ENCODE data around the gene RXRB. TPM values are rescaled to one million over a fixed set of nuclear protein-coding genes. Genes with fewer than 3 reads are reported as not detected.

Gene RXRB
- total and polyA plus RNA-seq, 2 donors, result 21.4 to 41.6 TPM

DNA sequence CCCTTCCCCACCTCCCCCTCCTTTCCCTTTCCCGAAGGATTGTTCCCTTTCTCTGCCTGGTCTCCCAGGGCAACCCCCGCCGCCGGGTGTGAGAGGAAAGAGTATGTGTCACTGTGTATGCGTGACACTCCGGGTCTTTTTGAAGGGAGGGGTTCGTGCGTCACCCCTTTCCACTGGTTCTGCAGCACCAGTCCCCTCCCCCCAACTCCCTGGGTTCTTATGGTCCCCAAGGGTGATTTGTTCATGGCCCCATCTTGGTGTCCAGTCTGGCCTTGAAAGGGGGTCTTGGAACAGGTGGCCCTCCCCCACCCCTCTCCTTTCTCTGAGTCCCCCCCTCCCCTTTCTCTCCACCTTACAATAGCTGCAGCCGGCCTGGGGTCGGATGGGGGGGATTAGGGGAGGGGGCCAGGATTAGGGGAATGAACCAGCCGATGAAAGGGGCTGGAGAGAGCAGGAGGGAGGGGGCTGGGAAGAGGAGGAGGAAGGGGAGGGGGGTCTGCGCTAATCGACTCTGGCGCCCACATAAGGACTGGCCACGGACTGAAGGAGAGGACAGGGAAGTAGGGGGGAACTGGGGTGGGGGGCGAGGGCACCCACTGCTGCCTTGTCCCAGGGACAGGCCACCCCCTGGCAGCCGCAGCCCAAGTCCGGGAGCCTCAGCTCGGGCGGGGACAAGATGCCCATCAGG, 6.5 kb upstream of the RXRB start:
- Histone ChIP-seq H3K36me3 (ENCODE audit: insufficient read depth) (no peaks in the 10 kb centered on the region), H3K4me1 (ENCODE audit: insufficient read depth) (peaks cover 2% of the 10 kb centered on the region), H3K4me3 (ENCODE audit: low read depth, low read length) (no peak overlapping the region), H3K27ac (ENCODE audit: low read depth) (no peak overlapping the region)
- 14% methylated on average over 20 of the region's 20 CpGs for WGBS
- no peak for DNase-seq (ENCODE audit: extremely low spot score)

DNA sequence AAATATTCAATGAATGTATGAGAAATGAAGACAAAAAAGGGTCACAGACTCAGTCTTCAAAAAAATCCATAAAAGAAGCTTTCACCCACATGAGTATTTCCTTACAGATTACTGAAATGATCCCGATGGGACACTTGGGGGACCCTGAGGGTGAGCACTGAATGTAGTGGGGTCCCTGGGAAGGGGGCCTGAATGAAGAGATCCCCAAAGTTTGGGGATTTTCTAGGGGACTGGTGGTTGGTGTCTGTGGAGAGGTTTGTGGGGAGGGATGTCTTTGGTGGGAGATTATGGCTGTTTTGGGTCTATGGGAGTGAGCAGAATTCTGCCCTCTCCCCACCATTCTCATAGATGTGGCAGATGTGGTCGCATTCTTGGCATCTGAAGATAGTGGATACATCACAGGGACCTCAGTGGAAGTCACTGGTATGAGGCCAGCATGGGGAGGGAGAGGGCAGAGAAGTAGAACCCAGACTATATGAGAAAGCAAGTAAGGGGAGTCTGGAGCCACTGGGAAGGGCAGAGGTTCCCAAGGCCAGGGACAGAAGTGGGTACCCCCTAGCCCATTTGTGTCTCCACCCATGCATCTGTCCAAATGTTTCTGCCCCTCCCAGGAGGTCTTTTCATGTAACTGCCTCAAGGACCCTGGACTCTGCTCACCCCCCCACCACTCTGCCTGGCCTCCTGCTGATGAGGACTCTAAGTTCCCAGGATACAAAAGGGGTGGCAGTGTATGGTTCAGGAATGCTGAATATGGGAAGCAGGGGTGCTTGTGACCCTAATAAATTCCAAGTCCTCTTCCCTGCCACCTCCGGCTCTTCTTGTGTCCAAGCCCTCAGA, 5.8 kb upstream of the RXRB start:
- Histone ChIP-seq H3K4me3 (ENCODE audit: low read depth, low read length) (no peak overlapping the region), H3K4me1 (ENCODE audit: insufficient read depth) (peaks cover 2% of the 10 kb centered on the region), H3K27ac (ENCODE audit: low read depth) (no peak overlapping the region), H3K36me3 (ENCODE audit: insufficient read depth) (no peaks in the 10 kb centered on the region)
- no peak for DNase-seq (ENCODE audit: extremely low spot score)
- 74% methylated on average over 3 of the region's 3 CpGs for WGBS

DNA sequence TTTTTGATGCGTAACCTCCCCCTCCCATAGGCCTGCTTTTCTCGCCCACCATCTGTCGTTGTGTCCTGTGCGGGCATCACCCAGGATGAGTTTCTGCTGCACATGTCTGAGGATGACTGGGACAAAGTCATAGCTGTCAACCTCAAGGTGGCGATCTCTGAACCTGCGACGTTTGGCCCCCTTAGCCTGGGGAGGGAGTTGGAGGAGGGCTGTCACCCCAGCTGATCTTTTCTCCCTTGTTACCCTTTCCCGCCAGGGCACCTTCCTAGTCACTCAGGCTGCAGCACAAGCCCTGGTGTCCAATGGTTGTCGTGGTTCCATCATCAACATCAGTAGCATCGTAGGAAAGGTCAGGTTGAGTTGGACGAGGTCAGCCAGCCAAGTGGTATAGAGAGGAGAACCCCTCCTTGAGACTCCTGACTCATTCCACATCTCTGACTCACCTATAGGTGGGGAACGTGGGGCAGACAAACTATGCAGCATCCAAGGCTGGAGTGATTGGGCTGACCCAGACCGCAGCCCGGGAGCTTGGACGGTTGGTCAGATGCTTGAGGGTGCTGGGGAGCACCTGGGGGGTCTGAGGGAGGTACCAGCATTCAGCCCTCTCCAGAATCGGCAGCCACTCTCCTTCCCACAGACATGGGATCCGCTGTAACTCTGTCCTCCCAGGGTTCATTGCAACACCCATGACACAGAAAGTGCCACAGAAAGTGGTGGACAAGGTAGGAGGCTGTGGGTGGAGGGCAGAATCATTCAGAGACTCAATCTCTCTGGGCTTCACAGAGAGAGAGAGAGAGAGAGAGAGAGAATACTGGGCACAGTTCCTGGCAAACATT, 4.9 kb upstream of the RXRB start:
- Histone ChIP-seq H3K4me3 (ENCODE audit: low read depth, low read length) (no peak overlapping the region), H3K36me3 (ENCODE audit: insufficient read depth) (no peaks in the 10 kb centered on the region), H3K4me1 (ENCODE audit: insufficient read depth) (peaks cover 2% of the 10 kb centered on the region), H3K27ac (ENCODE audit: low read depth) (no peak overlapping the region)
- no peak for DNase-seq (ENCODE audit: extremely low spot score)
- 49% methylated on average over 17 of the region's 17 CpGs for WGBS

DNA sequence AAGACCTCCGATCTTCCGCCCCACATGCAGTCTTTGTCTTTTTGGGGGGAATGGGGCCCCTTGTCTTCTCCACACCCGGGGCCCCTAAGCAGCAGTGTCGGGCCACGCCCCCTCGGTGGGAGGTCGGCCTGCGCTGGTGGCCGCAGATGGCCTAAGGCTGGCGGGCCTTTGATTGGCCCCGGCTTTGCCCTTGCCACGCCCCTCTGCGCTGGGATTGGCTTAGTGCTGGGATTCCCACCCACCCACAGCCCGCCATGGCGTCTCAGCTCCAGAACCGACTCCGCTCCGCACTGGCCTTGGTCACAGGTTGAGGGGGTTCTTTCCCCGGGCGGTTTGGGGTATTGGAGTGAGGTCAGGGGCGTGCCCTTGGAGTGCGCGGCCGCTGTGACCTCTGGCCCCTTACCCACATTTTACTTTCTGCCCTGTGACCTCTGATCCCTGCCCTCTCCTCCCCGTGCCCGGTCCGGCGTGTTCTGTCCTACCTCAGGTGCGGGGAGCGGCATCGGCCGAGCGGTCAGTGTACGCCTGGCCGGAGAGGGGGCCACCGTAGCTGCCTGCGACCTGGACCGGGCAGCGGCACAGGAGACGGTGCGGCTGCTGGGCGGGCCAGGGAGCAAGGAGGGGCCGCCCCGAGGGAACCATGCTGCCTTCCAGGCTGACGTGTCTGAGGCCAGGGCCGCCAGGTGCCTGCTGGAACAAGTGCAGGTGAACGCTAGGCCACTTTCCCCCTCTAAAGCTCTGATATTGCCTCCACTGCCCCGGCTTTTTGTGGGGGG, 4.1 kb upstream of the RXRB start, which contains the start of gene HSD17B8:
HSD17B8 (plus strand) TSS at position 241 of the 776 bp plus-strand sequence; CDS start at position 255, 14 bp downstream.
- Histone ChIP-seq H3K27ac (ENCODE audit: low read depth) (peak within 1 kb of the TSS; percentile 26), H3K4me3 (ENCODE audit: low read depth, low read length) (peak within 1 kb of the TSS; percentile 53), H3K4me1 (ENCODE audit: insufficient read depth) (peaks cover 2% of the 10 kb centered on the region), H3K36me3 (ENCODE audit: insufficient read depth) (no peaks in the 10 kb centered on the region)
- peak; percentile 78 for DNase-seq (ENCODE audit: extremely low spot score)
- 1% methylated on average over 48 of the region's 48 CpGs for WGBS

DNA sequence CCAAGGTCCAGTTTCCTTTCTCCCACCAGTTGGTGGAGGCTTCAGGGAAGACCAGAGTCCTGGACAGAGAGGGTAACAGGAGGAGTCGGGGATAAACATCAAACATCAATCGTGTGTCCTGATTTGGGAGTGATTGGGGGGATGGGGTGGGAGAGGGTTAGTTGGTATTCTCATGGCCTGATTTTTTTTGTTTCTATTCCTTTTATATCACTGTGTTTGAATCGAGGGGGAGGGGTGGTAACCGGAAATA, 3.6 kb upstream of the RXRB start:
- DNase-seq (ENCODE audit: extremely low spot score), result no peak
- no peak overlapping the region for H3K4me3 ChIP-seq (ENCODE audit: low read depth, low read length)
- 3% methylated on average over 4 of the region's 4 CpGs for WGBS
- H3K4me1 ChIP-seq (ENCODE audit: insufficient read depth), result peaks cover 2% of the 10 kb centered on the region
- H3K27ac ChIP-seq (ENCODE audit: low read depth), result no peak overlapping the region
- no peaks in the 10 kb centered on the region for H3K36me3 ChIP-seq (ENCODE audit: insufficient read depth)

DNA sequence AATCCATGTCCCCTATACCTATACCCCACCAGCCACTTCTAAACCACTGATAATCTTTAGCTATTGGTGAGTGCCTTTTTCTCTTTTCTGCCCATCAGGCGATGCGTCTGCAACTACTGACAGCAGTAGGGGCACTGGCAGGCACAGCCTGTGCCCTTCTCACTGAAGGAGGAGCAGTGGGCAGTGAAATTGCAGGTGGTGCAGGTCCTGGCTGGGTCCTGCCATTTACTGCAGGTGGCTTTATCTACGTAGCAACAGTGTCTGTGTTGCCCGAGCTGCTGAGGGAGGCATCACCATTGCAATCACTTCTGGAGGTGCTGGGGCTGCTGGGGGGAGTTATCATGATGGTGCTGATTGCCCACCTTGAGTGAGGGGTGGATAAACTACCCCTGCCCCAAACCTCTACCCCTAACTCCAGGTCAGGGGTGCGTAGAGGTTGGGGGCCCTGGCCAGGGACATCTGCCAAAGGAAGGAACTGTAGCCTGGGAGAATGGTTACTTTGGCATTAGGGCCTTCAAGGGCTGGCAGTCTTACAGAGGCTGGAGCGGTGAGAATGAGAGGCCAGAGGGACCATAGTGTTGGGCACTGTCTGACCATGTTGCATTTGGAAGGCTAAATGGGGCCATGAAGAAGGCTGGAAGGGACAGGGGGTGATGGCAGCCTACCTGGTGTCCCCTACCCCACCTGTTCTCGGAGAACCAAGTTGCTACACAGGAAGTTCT, 3.1 kb upstream of the RXRB start:
- Histone ChIP-seq H3K36me3 (ENCODE audit: insufficient read depth) (no peaks in the 10 kb centered on the region), H3K4me3 (ENCODE audit: low read depth, low read length) (no peak overlapping the region), H3K27ac (ENCODE audit: low read depth) (no peak overlapping the region), H3K4me1 (ENCODE audit: insufficient read depth) (peaks cover 2% of the 10 kb centered on the region)
- WGBS, result 86% methylated on average over 7 of the region's 7 CpGs
- no peak for DNase-seq (ENCODE audit: extremely low spot score)

DNA sequence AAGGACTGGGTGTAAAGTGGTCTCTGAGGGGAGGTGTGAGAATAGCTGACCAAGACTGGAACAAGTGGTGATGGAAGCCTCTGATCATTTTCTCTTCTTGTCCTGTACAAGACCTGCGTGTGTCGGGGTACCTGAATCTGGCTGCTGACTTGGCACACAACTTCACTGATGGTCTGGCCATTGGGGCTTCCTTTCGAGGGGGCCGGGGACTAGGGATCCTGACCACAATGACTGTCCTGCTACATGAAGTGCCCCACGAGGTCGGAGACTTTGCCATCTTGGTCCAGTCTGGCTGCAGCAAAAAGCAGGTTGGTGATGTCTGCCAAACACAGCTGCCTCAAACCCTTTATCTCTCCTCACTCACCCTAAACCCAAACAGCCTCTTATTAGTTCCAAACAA, 2.3 kb upstream of the RXRB start:
- Histone ChIP-seq H3K27ac (ENCODE audit: low read depth) (no peak overlapping the region), H3K4me1 (ENCODE audit: insufficient read depth) (peaks cover 2% of the 10 kb centered on the region), H3K4me3 (ENCODE audit: low read depth, low read length) (no peak overlapping the region), H3K36me3 (ENCODE audit: insufficient read depth) (no peaks in the 10 kb centered on the region)
- WGBS, result 89% methylated on average over 6 of the region's 6 CpGs
- no peak for DNase-seq (ENCODE audit: extremely low spot score)

DNA sequence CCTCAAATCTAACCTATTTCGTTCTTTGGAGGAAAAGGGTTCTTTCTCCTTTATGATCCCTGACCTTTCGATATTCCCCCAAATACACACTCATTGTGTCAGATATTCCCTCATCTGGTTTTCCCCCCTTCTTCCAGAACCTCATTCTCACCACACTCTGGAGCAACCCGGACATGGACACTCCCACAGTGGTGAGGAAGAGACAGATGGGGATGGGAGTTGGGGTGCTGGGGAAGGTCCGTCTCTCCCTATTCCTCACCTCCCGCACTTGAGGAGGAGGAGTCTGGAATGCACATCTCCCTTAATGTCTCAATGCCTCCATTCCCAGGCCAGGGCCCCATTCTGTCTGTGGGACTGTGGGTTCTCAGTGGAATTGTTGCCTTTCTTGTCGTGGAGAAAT, 1.5 kb upstream of the RXRB start:
- 80% methylated on average over 6 of the region's 6 CpGs for WGBS
- H3K36me3 ChIP-seq (ENCODE audit: insufficient read depth), result no peaks in the 10 kb centered on the region
- H3K27ac ChIP-seq (ENCODE audit: low read depth), result no peak overlapping the region
- DNase-seq (ENCODE audit: extremely low spot score), result no peak
- H3K4me1 ChIP-seq (ENCODE audit: insufficient read depth), result peaks cover 2% of the 10 kb centered on the region
- H3K4me3 ChIP-seq (ENCODE audit: low read depth, low read length), result no peak overlapping the region

DNA sequence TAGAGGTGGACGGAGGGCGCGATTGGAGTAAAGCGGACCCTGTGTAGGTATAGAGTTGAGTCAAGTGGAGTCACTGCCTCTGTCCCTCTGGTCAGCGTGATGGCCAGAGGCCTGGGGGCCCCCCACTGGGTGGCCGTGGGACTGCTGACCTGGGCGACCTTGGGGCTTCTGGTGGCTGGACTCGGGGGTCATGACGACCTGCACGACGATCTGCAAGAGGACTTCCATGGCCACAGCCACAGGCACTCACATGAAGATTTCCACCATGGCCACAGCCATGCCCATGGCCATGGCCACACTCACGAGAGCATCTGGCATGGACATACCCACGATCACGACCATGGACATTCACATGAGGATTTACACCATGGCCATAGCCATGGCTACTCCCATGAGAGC, 681 bp upstream of the RXRB start:
- no peak for DNase-seq (ENCODE audit: extremely low spot score)
- peak overlapping the region; percentile 54 for H3K27ac ChIP-seq (ENCODE audit: low read depth)
- WGBS, result under 1% methylated on average over 14 of the region's 14 CpGs
- no peaks in the 10 kb centered on the region for H3K36me3 ChIP-seq (ENCODE audit: insufficient read depth)
- peaks cover 2% of the 10 kb centered on the region for H3K4me1 ChIP-seq (ENCODE audit: insufficient read depth)
- H3K4me3 ChIP-seq (ENCODE audit: low read depth, low read length), result peak overlapping the region; percentile 82

DNA sequence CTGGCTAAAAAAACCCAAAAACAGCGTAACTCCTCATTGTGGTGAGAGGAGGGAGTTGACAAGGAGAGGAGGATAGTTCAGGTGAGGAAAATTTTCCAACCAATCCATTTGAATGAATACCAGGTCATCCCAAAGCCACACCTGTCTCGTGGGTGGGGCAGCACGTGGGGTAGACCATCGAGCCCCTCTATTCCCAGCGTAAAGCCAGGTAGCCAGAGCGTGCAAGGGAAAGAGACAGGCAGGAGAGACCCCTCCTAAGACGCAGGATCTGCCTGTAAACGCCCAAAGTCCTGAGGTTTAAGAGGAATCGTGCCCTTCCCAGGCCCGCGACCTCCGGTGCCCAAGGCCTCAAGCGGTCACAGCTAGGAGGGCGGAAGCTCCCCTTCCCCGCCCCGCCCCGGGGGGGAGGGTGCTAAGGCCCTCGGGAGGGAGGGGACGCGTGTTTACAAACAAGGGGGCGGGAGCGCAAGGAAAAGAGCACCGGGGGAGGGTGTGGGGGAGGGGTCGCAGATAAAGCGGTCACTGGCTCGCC, 712 bp downstream of the RXRB start:
- H3K27ac ChIP-seq (ENCODE audit: low read depth), result peak overlapping the region; percentile 94
- peak overlapping the region; percentile 82 for H3K4me3 ChIP-seq (ENCODE audit: low read depth, low read length)
- H3K36me3 ChIP-seq (ENCODE audit: insufficient read depth), result no peaks in the 10 kb centered on the region
- peaks cover 2% of the 10 kb centered on the region for H3K4me1 ChIP-seq (ENCODE audit: insufficient read depth)
- 3% methylated on average over 26 of the region's 26 CpGs for WGBS
- no peak for DNase-seq (ENCODE audit: extremely low spot score)

DNA sequence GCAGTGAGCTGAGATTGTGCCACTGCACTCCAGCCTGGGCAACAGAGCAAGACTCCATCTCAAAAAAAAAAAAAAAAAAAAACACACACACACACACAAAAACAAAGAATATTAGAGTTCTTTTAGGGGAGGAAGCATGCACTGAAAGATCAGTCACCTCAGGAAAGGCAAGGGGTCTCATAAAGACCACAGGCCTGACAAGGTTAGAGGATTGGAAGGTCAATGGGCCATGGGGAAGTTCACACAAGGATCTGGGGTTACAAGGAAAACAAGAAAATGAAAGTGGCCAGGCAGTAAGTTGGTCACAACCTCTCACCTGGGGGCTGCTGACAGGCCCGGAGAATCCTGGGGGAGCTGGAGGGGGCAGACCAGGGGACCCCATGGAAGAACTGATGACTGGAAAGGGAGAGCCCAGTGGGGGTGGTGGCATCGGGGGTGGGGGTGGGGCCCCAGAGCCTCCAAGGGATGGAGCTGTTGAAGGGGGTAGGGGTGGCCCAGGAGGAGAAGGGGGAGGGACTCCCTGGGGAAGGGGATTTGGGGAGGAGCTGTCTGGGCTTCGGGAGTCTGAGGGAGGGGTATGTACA, 1.5 kb downstream of the RXRB start:
- H3K36me3 ChIP-seq (ENCODE audit: insufficient read depth), result no peaks in the 10 kb centered on the region
- no peak overlapping the region for H3K27ac ChIP-seq (ENCODE audit: low read depth)
- DNase-seq (ENCODE audit: extremely low spot score), result no peak
- WGBS, result 44% methylated on average over 3 of the region's 3 CpGs
- peaks cover 2% of the 10 kb centered on the region for H3K4me1 ChIP-seq (ENCODE audit: insufficient read depth)
- no peak overlapping the region for H3K4me3 ChIP-seq (ENCODE audit: low read depth, low read length)

DNA sequence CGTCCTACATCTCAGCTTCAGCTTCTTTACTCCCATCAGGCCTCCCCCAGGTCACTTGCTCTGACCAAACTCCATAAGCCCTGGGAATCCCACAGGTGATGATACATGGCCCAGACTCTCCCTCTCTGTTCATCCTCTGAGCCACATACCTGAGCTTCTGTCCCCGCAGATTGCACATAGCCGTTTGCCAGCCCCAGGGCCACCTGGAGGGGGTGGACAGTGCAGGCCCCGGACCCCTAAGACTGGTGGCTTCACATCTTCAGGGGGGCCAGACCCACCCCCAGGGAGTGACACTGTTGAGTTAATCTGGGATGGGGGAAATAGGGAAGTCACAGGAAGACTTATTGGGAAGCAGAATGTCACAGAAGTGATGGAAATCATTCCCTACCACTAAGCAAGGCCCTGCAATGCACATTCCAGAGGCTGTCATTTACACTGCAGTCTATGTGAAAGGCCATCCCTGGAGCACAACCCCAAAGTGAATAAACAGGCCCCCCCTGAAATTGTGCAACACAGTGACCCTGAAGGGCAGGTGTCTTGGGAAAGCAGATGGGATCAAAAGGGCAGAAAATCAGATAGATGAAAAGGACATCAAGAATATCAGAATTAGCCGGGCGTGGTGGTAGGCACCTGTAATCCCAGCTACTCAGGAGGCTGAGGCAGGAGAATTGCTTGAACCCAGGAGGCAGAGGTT, 2.2 kb downstream of the RXRB start:
- WGBS, result 85% methylated on average over 6 of the region's 6 CpGs
- Histone ChIP-seq H3K36me3 (ENCODE audit: insufficient read depth) (no peaks in the 10 kb centered on the region), H3K4me3 (ENCODE audit: low read depth, low read length) (no peak overlapping the region), H3K27ac (ENCODE audit: low read depth) (no peak overlapping the region), H3K4me1 (ENCODE audit: insufficient read depth) (peaks cover 2% of the 10 kb centered on the region)
- no peak for DNase-seq (ENCODE audit: extremely low spot score)
